ENCODE measurements around the gene CCDC9B.

The CCDC9B gene

DNA sequence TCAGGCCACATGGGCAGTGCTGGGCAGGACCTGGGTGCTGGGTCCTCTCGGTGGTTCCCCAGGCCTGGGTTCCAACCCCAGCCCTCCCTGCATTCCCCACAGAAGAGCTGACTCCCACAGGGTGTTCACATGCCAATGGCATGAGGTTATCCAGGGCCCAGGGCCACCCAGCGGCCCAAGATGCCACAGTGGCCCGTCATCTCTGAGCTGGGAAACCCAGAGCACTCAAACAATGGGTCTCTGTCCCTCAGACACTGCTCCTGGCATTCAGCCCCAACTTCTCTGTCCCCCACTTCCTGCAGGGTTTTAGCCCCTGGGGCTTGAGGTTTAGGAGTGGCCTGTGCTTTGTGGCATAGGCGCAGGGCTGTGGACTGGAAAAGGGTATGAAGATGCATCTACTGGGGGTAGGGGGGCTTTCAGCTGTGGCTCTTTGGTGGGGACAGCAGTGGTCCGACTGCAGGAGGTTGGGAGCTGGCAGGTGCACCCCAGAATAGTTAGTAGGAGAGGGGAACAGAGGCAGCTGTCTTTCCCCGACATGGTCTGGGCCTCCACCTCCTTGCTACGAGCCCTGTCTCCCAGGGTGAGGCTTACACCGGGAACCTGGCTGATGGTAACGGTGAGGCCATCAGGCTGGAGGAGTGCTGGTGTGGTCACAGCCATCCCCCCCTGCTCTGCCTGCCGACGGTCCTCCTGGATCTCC is 1.7 kb downstream of the CCDC9B start:
- POLR2A ChIA-PET = interaction anchor here (1.1 to 2.0 kb wide), 3 partner anchors 16 to 101 kb away, joined by 3 to 6 read pairs (median 6); partner anchors contain the start of genes BAHD1 and INAFM2
- no peak for TF ChIP-seq LEF1 (IDR thresholded peaks at IDR 0.05; ENCODE audit: borderline replicate concordance)
- no peak for TF ChIP-seq FOXK2 (IDR thresholded peaks at IDR 0.05)
- TF ChIP-seq, protein P1, sequence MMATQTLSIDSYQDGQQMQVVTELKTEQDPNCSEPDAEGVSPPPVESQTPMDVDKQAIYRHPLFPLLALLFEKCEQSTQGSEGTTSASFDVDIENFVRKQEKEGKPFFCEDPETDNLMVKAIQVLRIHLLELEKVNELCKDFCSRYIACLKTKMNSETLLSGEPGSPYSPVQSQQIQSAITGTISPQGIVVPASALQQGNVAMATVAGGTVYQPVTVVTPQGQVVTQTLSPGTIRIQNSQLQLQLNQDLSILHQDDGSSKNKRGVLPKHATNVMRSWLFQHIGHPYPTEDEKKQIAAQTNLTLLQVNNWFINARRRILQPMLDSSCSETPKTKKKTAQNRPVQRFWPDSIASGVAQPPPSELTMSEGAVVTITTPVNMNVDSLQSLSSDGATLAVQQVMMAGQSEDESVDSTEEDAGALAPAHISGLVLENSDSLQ (IDR thresholded peaks at IDR 0.05) = no peak
- TF ChIP-seq FOXA1 (IDR thresholded peaks at IDR 0.05) = no peak
- TF ChIP-seq NFRKB (IDR thresholded peaks at IDR 0.05) = no peak
- TF ChIP-seq SUZ12 (IDR thresholded peaks at IDR 0.05) = no peak
- no peak for TF ChIP-seq L3MBTL2 (conservative IDR thresholded peaks at IDR 0.05)
- TF ChIP-seq SP1 (IDR thresholded peaks at IDR 0.05) = no peak
- CTCF ChIA-PET = interaction anchor here (1.1 to 4.3 kb wide), 4 partner anchors 12 to 60 kb away, joined by 3 to 37 read pairs (median 14); partner anchors contain the start of gene INAFM2
- DNase-seq (ENCODE audit: extremely low spot score) = no peak

DNA sequence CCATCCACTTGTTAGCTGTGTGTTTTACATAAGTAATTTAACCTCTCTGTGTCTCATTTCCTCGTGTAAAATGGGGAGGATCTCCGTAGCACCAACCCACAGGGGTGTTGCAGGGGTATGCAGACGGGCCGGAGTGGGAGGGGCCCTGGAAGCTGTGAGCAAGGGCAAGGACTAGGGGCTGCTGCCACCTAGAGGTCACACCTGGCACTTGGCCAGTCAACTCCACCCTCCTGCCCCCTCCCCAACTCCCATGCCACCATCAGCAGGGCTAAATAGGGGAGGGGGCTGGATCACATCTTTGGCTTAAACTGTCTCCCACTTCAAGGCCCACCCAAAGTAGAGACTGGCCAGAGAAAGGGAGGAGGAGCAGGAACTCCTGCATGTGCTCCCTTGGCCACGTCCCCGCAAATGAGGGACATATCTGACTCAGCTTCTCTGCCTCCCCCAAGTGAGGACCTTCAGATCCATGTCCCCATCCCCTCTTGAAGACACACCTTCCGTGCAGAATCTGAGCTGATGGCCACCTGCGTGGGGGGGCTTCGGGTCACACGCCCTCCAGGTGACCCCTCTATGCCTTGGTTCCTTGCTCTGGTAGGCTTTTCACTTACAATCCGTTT is 2.6 kb downstream of the CCDC9B start:
- ChIA-PET CTCF (interaction anchor here (0.6 to 4.3 kb wide), 11 partner anchors 11 to 848 kb away, joined by 3 to 37 read pairs (median 4); partner anchors contain the start of genes INAFM2 and IVD), POLR2A (interaction anchor here (2.0 to 4.5 kb wide), 2 partner anchors 11 to 15 kb away, joined by 6 to 29 read pairs; partner anchors contain the start of gene INAFM2)
- TF ChIP-seq FOXK2 (IDR thresholded peaks at IDR 0.05) (no peak), SP1 (IDR thresholded peaks at IDR 0.05) (no peak), ELF4 (IDR thresholded peaks at IDR 0.05) (no peak), TARDBP (IDR thresholded peaks at IDR 0.05) (no peak), ZNF384 (IDR thresholded peaks at IDR 0.05) (no peak), BHLHE40 (IDR thresholded peaks at IDR 0.05; ENCODE audit: borderline replicate concordance) (no peak), L3MBTL2 (conservative IDR thresholded peaks at IDR 0.05) (no peak), NFRKB (IDR thresholded peaks at IDR 0.05) (no peak), HDGF (IDR thresholded peaks at IDR 0.05; ENCODE audit: borderline replicate concordance) (no peak), FOXA1 (IDR thresholded peaks at IDR 0.05) (no peak), LEF1 (IDR thresholded peaks at IDR 0.05; ENCODE audit: borderline replicate concordance) (no peak), FOXM1 (IDR thresholded peaks at IDR 0.05; ENCODE audit: borderline replicate concordance) (no peak)
- TF ChIP-seq, protein P1 (IDR thresholded peaks at IDR 0.05) = no peak
- peak; percentile 80 for DNase-seq (ENCODE audit: extremely low spot score)

DNA sequence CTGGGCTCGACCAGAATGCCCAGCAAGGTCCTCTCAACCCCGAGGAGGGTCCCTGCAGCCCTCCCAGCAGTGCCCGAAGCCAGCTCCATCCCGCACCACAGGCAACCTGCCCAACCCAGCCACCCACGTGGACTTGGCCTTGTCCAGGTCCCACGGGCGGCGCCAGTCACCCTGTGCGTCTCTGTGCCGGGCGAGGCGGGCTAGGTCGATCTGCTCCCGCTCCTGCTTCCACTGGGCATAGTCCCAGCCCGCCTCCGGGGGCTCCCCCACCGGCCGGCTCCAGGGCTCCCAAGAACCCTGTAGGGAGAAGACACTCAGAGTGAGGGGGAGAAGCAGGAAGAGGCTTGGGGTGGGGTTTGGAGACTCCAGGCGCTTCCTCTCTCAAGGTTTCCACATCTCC is 3.1 kb downstream of the CCDC9B start:
- POLR2A ChIA-PET = interaction anchor here (2.0 to 4.5 kb wide), 2 partner anchors 11 to 15 kb away, joined by 6 to 29 read pairs; partner anchors contain the start of gene INAFM2
- CTCF ChIA-PET = interaction anchor here (0.5 to 4.3 kb wide), 16 partner anchors 11 to 849 kb away, joined by 3 to 37 read pairs (median 4); partner anchors contain the start of genes INAFM2 and IVD

DNA sequence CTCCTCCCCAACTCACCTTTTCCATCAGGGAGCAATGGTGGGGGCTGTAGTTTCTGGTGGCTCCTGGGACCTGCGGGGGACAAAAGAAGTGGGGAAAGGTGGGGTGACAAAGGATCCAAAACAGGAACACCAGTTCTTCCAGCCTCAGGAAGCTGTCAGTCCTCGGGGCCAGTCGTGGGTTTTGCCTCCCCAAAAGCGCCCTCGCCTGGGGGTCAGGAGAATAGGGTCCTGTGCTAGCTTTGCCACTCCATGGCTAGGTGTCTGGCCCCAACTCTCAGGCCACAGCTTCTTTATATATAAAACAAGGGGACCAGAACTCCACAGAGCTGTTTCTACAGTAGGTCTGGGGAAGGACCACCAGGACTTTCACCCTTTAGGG is 4.0 kb downstream of the CCDC9B start:
- no peak for DNase-seq (ENCODE audit: extremely low spot score)
- ChIA-PET CTCF (interaction anchor here (0.9 to 4.3 kb wide), 11 partner anchors 10 to 119 kb away, joined by 3 to 37 read pairs (median 4); partner anchors contain the start of gene INAFM2), POLR2A (interaction anchor here (0.9 to 4.5 kb wide), 2 partner anchors 10 to 13 kb away, joined by 3 to 29 read pairs; no protein-coding TSS in a partner anchor)
- TF ChIP-seq SUZ12 (IDR thresholded peaks at IDR 0.05) = no peak
- TF ChIP-seq FOXA1 (IDR thresholded peaks at IDR 0.05) = no peak

More for the DNA sequence above, 3.1 kb downstream of the CCDC9B start:
- TF ChIP-seq FOXK2 (IDR thresholded peaks at IDR 0.05) (no peak), BHLHE40 (IDR thresholded peaks at IDR 0.05; ENCODE audit: borderline replicate concordance) (no peak), FOXM1 (IDR thresholded peaks at IDR 0.05; ENCODE audit: borderline replicate concordance) (no peak)
- DNase-seq (ENCODE audit: extremely low spot score) = no peak

DNA sequence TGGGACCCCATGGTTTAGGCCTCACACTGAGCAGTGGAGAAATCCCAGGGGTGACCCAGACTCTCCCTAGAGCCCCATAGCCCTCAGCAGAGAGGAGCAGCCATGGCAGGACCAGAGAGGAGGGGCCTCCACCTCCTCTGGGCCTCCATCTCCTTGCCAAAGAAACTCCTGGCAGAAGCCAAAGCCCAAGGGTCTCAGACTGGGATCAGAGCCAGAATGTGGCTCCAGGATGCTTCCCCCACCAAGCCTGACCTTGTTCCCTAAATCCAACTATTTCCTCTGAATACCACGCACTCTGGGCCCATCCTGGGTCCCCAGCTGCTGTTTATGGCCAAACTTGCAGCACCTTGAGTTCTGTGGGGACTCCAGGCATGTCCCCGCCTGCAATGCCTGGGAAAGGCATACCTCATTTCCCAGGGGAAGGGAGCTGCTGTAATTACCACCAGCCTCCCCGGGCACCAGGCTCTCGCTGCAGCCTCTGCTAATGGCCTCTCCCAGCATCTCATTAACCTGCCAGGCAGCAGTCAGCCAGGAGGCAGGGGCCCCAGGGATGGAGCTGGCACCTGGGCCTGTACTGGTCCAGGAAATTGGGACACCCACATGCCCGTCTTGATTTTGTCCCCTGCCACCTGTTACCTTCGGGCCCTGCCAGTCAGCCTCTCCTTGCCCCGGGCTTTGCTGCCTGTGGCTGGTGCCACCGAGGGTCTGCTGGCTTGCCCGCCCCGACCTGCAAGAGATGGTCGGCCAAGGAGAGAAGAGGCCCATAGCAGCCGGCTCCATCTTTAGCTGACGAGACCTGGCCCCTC is 4.6 kb downstream of the CCDC9B start:
- POLR2A ChIA-PET = interaction anchor here (0.9 to 4.5 kb wide), 2 partner anchors 9 to 14 kb away, joined by 3 to 29 read pairs; no protein-coding TSS in a partner anchor
- CTCF ChIA-PET = interaction anchor here (0.6 to 4.3 kb wide), 10 partner anchors 9 to 86 kb away, joined by 3 to 37 read pairs (median 4); partner anchors contain the start of gene INAFM2
- no peak for TF ChIP-seq NFRKB (IDR thresholded peaks at IDR 0.05)
- no peak for TF ChIP-seq TARDBP (IDR thresholded peaks at IDR 0.05)
- TF ChIP-seq FOXK2 (IDR thresholded peaks at IDR 0.05) = no peak
- TF ChIP-seq HDGF (IDR thresholded peaks at IDR 0.05; ENCODE audit: borderline replicate concordance) = no peak
- no peak for TF ChIP-seq SP1 (IDR thresholded peaks at IDR 0.05)
- DNase-seq (ENCODE audit: extremely low spot score) = no peak

DNA sequence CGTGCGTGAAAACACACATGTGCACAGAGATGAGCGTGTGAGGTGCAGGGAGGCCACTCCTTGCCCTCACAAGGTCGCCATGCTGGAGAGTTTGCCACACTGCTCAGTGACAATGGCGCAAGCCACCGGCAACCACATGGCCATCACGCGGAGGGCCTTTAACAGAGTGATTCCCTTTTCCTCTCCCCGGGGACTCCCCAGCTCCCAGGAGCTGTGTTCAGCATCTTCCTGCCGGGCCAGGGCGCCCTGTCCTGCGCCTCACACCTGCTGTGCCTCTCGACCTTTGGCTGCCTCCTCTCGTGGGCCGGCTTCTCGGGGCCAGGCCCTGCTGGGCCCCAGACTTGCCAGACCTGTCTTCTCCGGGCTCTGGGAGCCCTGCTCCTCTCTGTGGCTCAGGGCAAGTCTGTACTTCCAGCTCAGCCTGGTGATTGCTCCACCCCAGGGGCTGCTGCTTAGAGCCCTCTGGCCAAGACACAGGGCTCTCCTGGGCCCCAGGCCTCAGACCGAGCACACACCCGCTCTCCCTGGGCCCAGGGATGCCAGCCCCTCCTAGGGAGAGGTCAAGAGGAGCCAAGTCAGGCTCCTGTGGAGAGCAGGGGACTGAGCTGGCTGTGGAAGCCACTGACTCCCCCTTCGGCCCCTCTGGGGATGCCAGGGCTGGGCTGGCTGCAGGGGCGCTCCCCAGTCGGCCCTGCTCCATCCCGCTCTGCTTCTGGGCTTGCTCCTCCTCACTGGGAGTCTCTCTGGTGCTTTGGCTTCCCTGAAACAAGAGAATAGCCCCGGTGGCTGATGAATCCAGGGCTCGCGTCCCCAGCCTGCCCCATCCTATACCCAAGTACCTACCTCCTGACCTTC is 5.6 kb downstream of the CCDC9B start:
- POLR2A ChIA-PET = interaction anchor here (4.5 kb wide), 1 partner anchor 8 kb away, joined by 29 read pairs; no protein-coding TSS in a partner anchor
- no peak for DNase-seq (ENCODE audit: extremely low spot score)
- CTCF ChIA-PET = interaction anchor here (0.6 to 4.3 kb wide), 3 partner anchors 8 to 61 kb away, joined by 3 to 37 read pairs (median 24); partner anchors contain the start of gene INAFM2
- TF ChIP-seq ZNF384 (IDR thresholded peaks at IDR 0.05) = no peak
- TF ChIP-seq FOXM1 (IDR thresholded peaks at IDR 0.05; ENCODE audit: borderline replicate concordance) = no peak
- no peak for TF ChIP-seq NFRKB (IDR thresholded peaks at IDR 0.05)
- TF ChIP-seq, protein P1 (IDR thresholded peaks at IDR 0.05) = no peak
- no peak for TF ChIP-seq SP1 (IDR thresholded peaks at IDR 0.05)
- no peak for TF ChIP-seq TARDBP (IDR thresholded peaks at IDR 0.05)
- TF ChIP-seq CTBP1 (IDR thresholded peaks at IDR 0.05; ENCODE audit: borderline replicate concordance) = no peak
- no peak for TF ChIP-seq ARNT (IDR thresholded peaks at IDR 0.05)
- TF ChIP-seq FOXK2 (IDR thresholded peaks at IDR 0.05) = no peak
- TF ChIP-seq BHLHE40 (IDR thresholded peaks at IDR 0.05; ENCODE audit: borderline replicate concordance) = no peak
- TF ChIP-seq SUZ12 (IDR thresholded peaks at IDR 0.05) = no peak
- no peak for TF ChIP-seq HDGF (IDR thresholded peaks at IDR 0.05; ENCODE audit: borderline replicate concordance)
- TF ChIP-seq LEF1 (IDR thresholded peaks at IDR 0.05; ENCODE audit: borderline replicate concordance) = no peak
- no peak for TF ChIP-seq FOXA1 (IDR thresholded peaks at IDR 0.05)
- no peak for TF ChIP-seq L3MBTL2 (conservative IDR thresholded peaks at IDR 0.05)
- no peak for TF ChIP-seq ELF4 (IDR thresholded peaks at IDR 0.05)

Measured in HEK293T (cell line).